Type B pancreatic cell (in vitro differentiated cells): Measurements from ENCODE around the gene CCDC184. TPM values are rescaled to one million over a fixed set of nuclear protein-coding genes. Genes with fewer than 3 reads are reported as not detected.
"Not testable (repeated sequence)": the region's sequence is repeated elsewhere in the genome, so short reads cannot be mapped to it uniquely, and the experiment has no call there.

Source experiments
- DNase-seq: peaks from one replicate; pipeline ENCODE4 v3.0.0; 2021; ENCODE audit warnings: mixed read lengths; ENCODE audit not compliant: unreplicated experiment; ENCODE audit errors: extremely low spot score
- H3K27ac Mint-ChIP-seq: 2 replicates; pipeline ENCODE4 v1.8.0; 2021; ENCODE audit warnings: mild to moderate bottlenecking, mixed read lengths
- H3K27me3 Mint-ChIP-seq: 2 replicates; pipeline ENCODE4 v1.8.0; 2021; ENCODE audit warnings: mixed read lengths
- H3K36me3 Mint-ChIP-seq: 2 replicates; pipeline ENCODE4 v1.8.0; 2021; ENCODE audit warnings: mixed read lengths
- H3K4me1 Mint-ChIP-seq: one replicate; pipeline ENCODE4 v1.8.0; 2021; ENCODE audit warnings: mixed read lengths; ENCODE audit not compliant: unreplicated experiment
- H3K4me3 Mint-ChIP-seq: 2 replicates; pipeline ENCODE4 v1.8.0; 2021; ENCODE audit warnings: mild to moderate bottlenecking, mixed read lengths
- H3K9me3 Mint-ChIP-seq: 2 replicates; pipeline ENCODE4 v1.8.0; 2021; ENCODE audit warnings: mixed read lengths
- CTCF ChIP-seq: fragments of 200-600 bp; sonication (generic); conservative IDR thresholded peaks from 2 replicates; pipeline ENCODE4 v1.5.0; 2021; ENCODE audit warnings: antibody characterized with exemption, mild to moderate bottlenecking
- total RNA-seq: library from RNA; stranded (reverse); gene quantifications from 2 replicates; pipeline ENCODE4 v1.2.1, GENCODE V29; 2021; ENCODE audit warnings: low replicate concordance

The CCDC184 gene
- total RNA-seq, 1 donor from 2014 or later = 2.4 TPM

- Mint-ChIP-seq H3K4me3 (peak overlapping the region; percentile 91), H3K9me3 (peaks cover 9% of the 10 kb centered on the region), H3K4me1 (peaks cover 25% of the 10 kb centered on the region), H3K36me3 (peaks cover 24% of the 10 kb centered on the region), H3K27ac (peak overlapping the region; percentile 94), H3K27me3 (no peaks in the 10 kb centered on the region)
- DNase-seq = no peak
- TF ChIP-seq CTCF = no peak
Observed at GRCh38 chr12:48199774-48200221, 16.4 kb downstream of the CCDC184 start.

GRCh38 chr12:48201091-48201490 lies 17.6 kb downstream of the CCDC184 start:
- no peak for TF ChIP-seq CTCF
- Mint-ChIP-seq H3K27me3 (no peaks in the 10 kb centered on the region), H3K36me3 (peaks cover 25% of the 10 kb centered on the region)

GRCh38 chr12:48201516-48201915 lies 18.1 kb downstream of the CCDC184 start:
- no peak for DNase-seq
- Mint-ChIP-seq H3K9me3 (peaks cover 13% of the 10 kb centered on the region), H3K4me1 (peaks cover 15% of the 10 kb centered on the region), H3K27ac (no peak overlapping the region), H3K36me3 (peaks cover 28% of the 10 kb centered on the region), H3K27me3 (no peaks in the 10 kb centered on the region), H3K4me3 (no peak overlapping the region)
- no peak for TF ChIP-seq CTCF

More at GRCh38 chr12:48201091-48201490, 17.6 kb downstream of the CCDC184 start:
- Mint-ChIP-seq H3K9me3 (peaks cover 10% of the 10 kb centered on the region), H3K4me3 (no peak overlapping the region), H3K27ac (no peak overlapping the region), H3K4me1 (peaks cover 16% of the 10 kb centered on the region)
- no peak for DNase-seq

GRCh38 chr12:48202766-48203165 lies 19.3 kb downstream of the CCDC184 start:
- H3K4me1 Mint-ChIP-seq = peaks cover 10% of the 10 kb centered on the region
- peaks cover 33% of the 10 kb centered on the region for H3K36me3 Mint-ChIP-seq
- no peak for TF ChIP-seq CTCF
- H3K27ac Mint-ChIP-seq = no peak overlapping the region
- DNase-seq = no peak
- no peaks in the 10 kb centered on the region for H3K27me3 Mint-ChIP-seq
- H3K4me3 Mint-ChIP-seq = no peak overlapping the region
- H3K9me3 Mint-ChIP-seq = peaks cover 15% of the 10 kb centered on the region

GRCh38 chr12:48203192-48203591 lies 19.7 kb downstream of the CCDC184 start, which contains the start of gene OR10AD1:
Gene OR10AD1 (minus strand): TSS chr12:48203292. CDS start chr12:48203292, 0 bp downstream.
- Mint-ChIP-seq H3K36me3 (peaks cover 33% of the 10 kb centered on the region), H3K27me3 (no peaks in the 10 kb centered on the region), H3K4me1 (peaks cover 10% of the 10 kb centered on the region), H3K4me3 (no peak within 1 kb of the TSS), H3K9me3 (peaks cover 15% of the 10 kb centered on the region), H3K27ac (no peak within 1 kb of the TSS)
- no peak for DNase-seq
- no peak for TF ChIP-seq CTCF

GRCh38 chr12:48209495-48209894 lies 26.1 kb downstream of the CCDC184 start:
- H3K27me3 Mint-ChIP-seq, H3K4me3 Mint-ChIP-seq, H3K9me3 Mint-ChIP-seq, H3K27ac Mint-ChIP-seq, DNase-seq, H3K4me1 Mint-ChIP-seq: not testable (repeated sequence)
- peaks cover 12% of the 10 kb centered on the region for H3K36me3 Mint-ChIP-seq
